A549 (cell line): ENCODE measurements around the gene FOCAD.

ENCODE experiments used
- CTCF ChIP-seq: fragments of >200 bp; sonication (Bioruptor Twin); formaldehyde crosslinking; IDR thresholded peaks from 3 replicates; pipeline ENCODE4 v1.5.1; 2016
- EP300 ChIP-seq, 2 experiments: fragments of >200 bp; sonication (Bioruptor Twin); formaldehyde crosslinking; IDR thresholded peaks; 2 replicates in 1 of 2; 3 replicates in 1 of 2; pipeline ENCODE4 v1.6.1; 2016 to 2017
- FOSB ChIP-seq: fragments of 250-450 bp; sonication (Bioruptor Pico); IDR thresholded peaks from 2 replicates; pipeline ENCODE4 v1.5.0; 2020; ENCODE audit warnings: mild to moderate bottlenecking, moderate library complexity
- HEYL ChIP-seq: fragments of 250-450 bp; sonication (Bioruptor Pico); IDR thresholded peaks from 2 replicates; pipeline ENCODE4 v1.8.0; 2021; ENCODE audit warnings: mild to moderate bottlenecking, moderate library complexity
- MAX ChIP-seq: IDR thresholded peaks from 2 replicates; pipeline ENCODE4 v1.6.1; 2012
- NR3C1 ChIP-seq: fragments of >200 bp; sonication (Bioruptor Twin); formaldehyde crosslinking; IDR thresholded peaks from 3 replicates; pipeline ENCODE4 v1.6.1; 2017
- POLR2A ChIP-seq: IDR thresholded peaks from 2 replicates; pipeline ENCODE4 v1.6.1; 2012; ENCODE audit warnings: mild to moderate bottlenecking, low read length
- RCOR1 ChIP-seq: fragments of 150-350 bp; IDR thresholded peaks from 2 replicates; pipeline ENCODE4 v1.6.1; 2014; ENCODE audit warnings: antibody characterized with exemption, low read length, low read depth
- SMC3 ChIP-seq: fragments of >200 bp; sonication (Bioruptor Twin); formaldehyde crosslinking; IDR thresholded peaks from 3 replicates; pipeline ENCODE4 v1.6.1; 2018; ENCODE audit warnings: inconsistent platforms
- ZC3H11A ChIP-seq: fragments of 450-650 bp; IDR thresholded peaks from 2 replicates; pipeline ENCODE4 v1.6.1; 2014; ENCODE audit warnings: antibody characterized with exemption, mild to moderate bottlenecking

- TF ChIP-seq EP300 (IDR thresholded peaks at IDR 0.05) = no peak
- TF ChIP-seq CTCF = no peak
- TF ChIP-seq ZC3H11A = no peak
- TF ChIP-seq MAX = no peak
- TF ChIP-seq POLR2A = no peak
- no peak for TF ChIP-seq NR3C1
- TF ChIP-seq SMC3 = no peak
- TF ChIP-seq RCOR1 = no peak
- no peak for TF ChIP-seq HEYL
- no peak for TF ChIP-seq FOSB (CRISPR knock-in tag)
Observed at GRCh38 chr9:20865347-20865746, 181.3 kb downstream of the FOCAD start.
